HEK293 (cell line): Measurements from ENCODE around the gene DZIP1.

Experiments used
- CTCF ChIA-PET: fragments of 350-600 bp; formaldehyde crosslinking; extraction: SDS; loops from one replicate; lab custom pipeline; 2021; ENCODE audit warnings: antibody characterized with exemption; lab: Yijun Ruan, JAX
- POLR2A ChIA-PET: fragments of 300-600 bp; formaldehyde crosslinking; extraction: SDS; loops from one replicate; lab custom pipeline; 2020; ENCODE audit warnings: antibody characterized with exemption, inconsistent platforms; lab: Yijun Ruan, JAX
- H3K27ac ChIP-seq: fragments of 200-500 bp; sonication (Bioruptor generic); 2 replicates; pipeline ENCODE4 v1.5.1; 2014; ENCODE audit warnings: low read depth, low read length, control low read depth, inconsistent platforms; ENCODE audit errors: extremely low read depth
- H3K36me3 ChIP-seq, 2 experiments: fragments of 200-500 bp in 1 of 2; sonication (Bioruptor generic) in 1 of 2; 1 replicate in 1 of 2; 2 replicates in 1 of 2; pipeline ENCODE4 v1.5.1; 2014 to 2017; ENCODE audit warnings: inconsistent platforms in 2 of 2, low read length in 2 of 2; ENCODE audit not compliant: control insufficient read depth in 2 of 2, insufficient read depth in 1 of 2
- H3K4me1 ChIP-seq: fragments of 200-500 bp; sonication (Bioruptor generic); 2 replicates; pipeline ENCODE4 v1.5.1; 2014; ENCODE audit warnings: mild to moderate bottlenecking, low read length, inconsistent platforms; ENCODE audit not compliant: control insufficient read depth, insufficient read depth
- H3K4me3 ChIP-seq: 2 replicates; pipeline ENCODE4 v1.5.1; 2011; ENCODE audit warnings: low read depth, mild to moderate bottlenecking, control low read depth, low read length, moderate library complexity
- H3K9me3 ChIP-seq: fragments of 200-500 bp; sonication (Bioruptor generic); 2 replicates; pipeline ENCODE4 v1.5.1; 2014; ENCODE audit warnings: low read depth, low read length, inconsistent platforms; ENCODE audit not compliant: control insufficient read depth, insufficient read depth
- HIC1 ChIP-seq: fragments of 450-650 bp; formaldehyde crosslinking; IDR thresholded peaks from 2 replicates; pipeline ENCODE4 v1.5.1; 2016; ENCODE audit warnings: missing biosample characterization, missing genetic modification characterization
- PRDM1 ChIP-seq: fragments of 450-650 bp; formaldehyde crosslinking; IDR thresholded peaks from 2 replicates; pipeline ENCODE4; 2016; ENCODE audit warnings: missing biosample characterization, missing genetic modification characterization
- PRDM10 ChIP-seq: fragments of 450-650 bp; formaldehyde crosslinking; IDR thresholded peaks from 2 replicates; pipeline ENCODE4 v1.5.1; 2016; ENCODE audit warnings: missing biosample characterization, missing genetic modification characterization
- PRDM6 ChIP-seq: fragments of 450-650 bp; formaldehyde crosslinking; IDR thresholded peaks from 2 replicates; pipeline ENCODE4 v1.5.1; 2017; ENCODE audit warnings: missing biosample characterization, missing genetic modification characterization
- SP2 ChIP-seq: fragments of 450-650 bp; formaldehyde crosslinking; IDR thresholded peaks from 2 replicates; pipeline ENCODE4 v1.5.1; 2016; ENCODE audit warnings: missing biosample characterization, missing genetic modification characterization
- ZBTB21 ChIP-seq: fragments of 450-650 bp; formaldehyde crosslinking; IDR thresholded peaks from 2 replicates; pipeline ENCODE4 v1.5.1; 2017; ENCODE audit warnings: missing biosample characterization, missing genetic modification characterization
- ZBTB44 ChIP-seq: fragments of 450-650 bp; IDR thresholded peaks from 2 replicates; pipeline ENCODE4 v1.5.1; 2018; ENCODE audit warnings: missing biosample characterization, mild to moderate bottlenecking, missing genetic modification characterization
- ZBTB48 ChIP-seq: fragments of 450-650 bp; formaldehyde crosslinking; IDR thresholded peaks from 2 replicates; pipeline ENCODE4 v1.5.1; 2016; ENCODE audit warnings: missing biosample characterization, missing genetic modification characterization
- ZNF155 ChIP-seq: fragments of 450-650 bp; formaldehyde crosslinking; IDR thresholded peaks from 2 replicates; pipeline ENCODE4 v1.5.1; 2016; ENCODE audit warnings: missing biosample characterization, missing genetic modification characterization
- ZNF175 ChIP-seq: fragments of 450-650 bp; formaldehyde crosslinking; IDR thresholded peaks from 2 replicates; pipeline ENCODE4 v1.5.1; 2016; ENCODE audit warnings: missing biosample characterization, missing genetic modification characterization
- ZNF266 ChIP-seq: fragments of 450-650 bp; formaldehyde crosslinking; IDR thresholded peaks from 2 replicates; pipeline ENCODE4 v1.5.1; 2016; ENCODE audit warnings: missing biosample characterization, missing genetic modification characterization, low read depth
- ZNF302 ChIP-seq: fragments of 450-650 bp; formaldehyde crosslinking; IDR thresholded peaks from 2 replicates; pipeline ENCODE4 v1.5.1; 2016; ENCODE audit warnings: missing biosample characterization, missing genetic modification characterization, low read depth
- ZNF362 ChIP-seq: fragments of 450-650 bp; formaldehyde crosslinking; IDR thresholded peaks from 2 replicates; pipeline ENCODE4 v1.5.1; 2016; ENCODE audit warnings: missing biosample characterization, missing genetic modification characterization
- ZNF391 ChIP-seq: fragments of 450-650 bp; formaldehyde crosslinking; IDR thresholded peaks from 2 replicates; pipeline ENCODE4 v1.5.1; 2016; ENCODE audit warnings: low read depth, missing biosample characterization, missing genetic modification characterization, borderline replicate concordance
- ZNF530 ChIP-seq: fragments of 450-650 bp; formaldehyde crosslinking; IDR thresholded peaks from 2 replicates; pipeline ENCODE4 v1.5.1; 2016; ENCODE audit warnings: low read depth, missing biosample characterization, missing genetic modification characterization
- ZNF571 ChIP-seq: fragments of 450-650 bp; formaldehyde crosslinking; IDR thresholded peaks from 2 replicates; pipeline ENCODE4 v1.5.0; 2017; ENCODE audit warnings: missing biosample characterization, missing genetic modification characterization
- ZNF639 ChIP-seq: fragments of 450-650 bp; formaldehyde crosslinking; IDR thresholded peaks from 2 replicates; pipeline ENCODE4 v1.5.1; 2016; ENCODE audit warnings: missing biosample characterization, missing genetic modification characterization
- ZNF654 ChIP-seq: fragments of 450-650 bp; formaldehyde crosslinking; IDR thresholded peaks from 2 replicates; pipeline ENCODE4 v1.5.1; 2016; ENCODE audit warnings: low read depth, missing biosample characterization, missing genetic modification characterization

Gene DZIP1

GRCh38 chr13:95540888-95541287 lies 103.6 kb downstream of the DZIP1 start:
- H3K4me1 ChIP-seq = no peaks in the 10 kb centered on the region
- TF ChIP-seq ZNF639 (tag by site-specific recombination) (no peak), ZBTB48 (tag by site-specific recombination) (peak; percentile 20; the same call in 1 of the 2 replicates), PRDM10 (tag by site-specific recombination) (no peak)
- TF ChIP-seq, all 188 proteins: peak for 1
- Histone ChIP-seq H3K36me3 (no peaks in the 10 kb centered on the region), H3K27ac (no peak overlapping the region), H3K9me3 (no peaks in the 10 kb centered on the region), H3K4me3 (no peak overlapping the region)
- ChIA-PET POLR2A (no interaction called here), CTCF (no interaction called here)

GRCh38 chr13:95536632-95537241 lies 107.8 kb downstream of the DZIP1 start:
- Histone ChIP-seq H3K36me3 (no peaks in the 10 kb centered on the region), H3K9me3 (no peaks in the 10 kb centered on the region), H3K4me1 (peaks cover 2% of the 10 kb centered on the region; the same call in 1 of the 2 replicates), H3K4me3 (no peak overlapping the region), H3K27ac (no peak overlapping the region)
- POLR2A ChIA-PET = no interaction called here
- CTCF ChIA-PET = interaction anchor here (0.6 to 3.7 kb wide), 22 partner anchors 9 to 563 kb away, joined by 3 to 31 read pairs (median 4); no protein-coding TSS in a partner anchor
- TF ChIP-seq ZNF362 (tag by site-specific recombination) (peak; percentile 26; the same call in 1 of the 2 replicates), PRDM6 (tag by site-specific recombination) (peak; percentile 51), ZNF654 (tag by site-specific recombination) (peak; percentile 54), ZBTB44 (tag by site-specific recombination) (peak; percentile 92), ZNF530 (tag by site-specific recombination) (no peak)

- H3K36me3 ChIP-seq = no peaks in the 10 kb centered on the region
- ChIA-PET CTCF (interaction anchor here (2.9 to 3.7 kb wide), 2 partner anchors 14 to 28 kb away, joined by 13 to 31 read pairs; no protein-coding TSS in a partner anchor), POLR2A (no interaction called here)
- no peaks in the 10 kb centered on the region for H3K9me3 ChIP-seq
- H3K4me1 ChIP-seq = peaks cover 4% of the 10 kb centered on the region; the same call in 1 of the 2 replicates
- H3K4me3 ChIP-seq = no peak overlapping the region
- no peak overlapping the region for H3K27ac ChIP-seq
- TF ChIP-seq PRDM1 (tag by site-specific recombination) = peak; percentile 59; the same call in 1 of the 2 replicates
- no peak for TF ChIP-seq ZNF571
- 0 out of 2 replicates have a peak, but pooled peaks have one; percentile 35 for TF ChIP-seq ZBTB21 (tag by site-specific recombination)
- no peak for TF ChIP-seq ZNF302 (tag by site-specific recombination)
- TF ChIP-seq ZNF266 (tag by site-specific recombination) = no peak
- peak; percentile 69 for TF ChIP-seq HIC1 (tag by site-specific recombination)
- TF ChIP-seq SP2 (tag by site-specific recombination) = peak; percentile 13; the same call in 1 of the 2 replicates
- TF ChIP-seq ZNF175 (tag by site-specific recombination) = no peak
- no peak for TF ChIP-seq ZNF391
- no peak for TF ChIP-seq ZNF155
- no peak for TF ChIP-seq ZBTB48 (tag by site-specific recombination)
These were observed 109.3 kb downstream of the DZIP1 start for GRCh38 chr13:95535243-95535642.
